Astrocyte of the cerebellum (primary cell): ENCODE results near the gene CCR8.
"Not testable (repeated sequence)": the region's sequence is repeated elsewhere in the genome, so short reads cannot be mapped to it uniquely, and the experiment has no call there.

Source experiments
- DNase-seq: peaks from one replicate; pipeline ENCODE4 v3.0.0-alpha.2; 2011; ENCODE audit warnings: low read depth
- H3K4me3 ChIP-seq: 2 replicates; pipeline ENCODE4 v1.5.1; 2011; ENCODE audit warnings: mild to moderate bottlenecking, low read depth, low read length, moderate library complexity
- in situ Hi-C: cut with HindIII; loops from 2 replicates; pipeline ENCODE4 v1.10.0; 2017; ENCODE audit warnings: low sequenced_read_pairs
- TF ChIP-seq, protein P1 (sequence below): IDR thresholded peaks from 2 replicates; pipeline ENCODE4 v1.5.1; 2012; ENCODE audit warnings: low read length, low read depth, moderate library complexity, mild to moderate bottlenecking; ENCODE audit errors: missing control alignments

CCR8 gene

DNA sequence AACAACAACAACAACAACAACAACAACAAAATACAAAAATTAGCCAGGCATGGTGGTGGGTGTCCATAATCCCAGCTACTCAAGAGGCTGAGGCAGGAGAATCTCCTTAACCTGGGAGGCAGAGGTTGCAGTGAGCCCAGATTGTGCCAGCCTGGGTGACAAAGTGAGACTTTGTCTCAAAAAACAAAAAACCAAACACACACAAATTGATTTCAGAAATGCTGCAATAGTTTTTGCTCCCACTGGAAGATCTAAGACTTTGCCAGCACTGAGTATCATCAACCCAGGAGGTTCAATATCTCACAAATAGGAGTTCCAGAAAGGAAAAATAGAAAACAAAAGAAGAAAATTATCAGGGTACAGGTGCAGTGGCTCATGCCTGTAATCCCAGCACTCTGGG, 16.2 kb upstream of the CCR8 start:
- TF ChIP-seq, protein P1, sequence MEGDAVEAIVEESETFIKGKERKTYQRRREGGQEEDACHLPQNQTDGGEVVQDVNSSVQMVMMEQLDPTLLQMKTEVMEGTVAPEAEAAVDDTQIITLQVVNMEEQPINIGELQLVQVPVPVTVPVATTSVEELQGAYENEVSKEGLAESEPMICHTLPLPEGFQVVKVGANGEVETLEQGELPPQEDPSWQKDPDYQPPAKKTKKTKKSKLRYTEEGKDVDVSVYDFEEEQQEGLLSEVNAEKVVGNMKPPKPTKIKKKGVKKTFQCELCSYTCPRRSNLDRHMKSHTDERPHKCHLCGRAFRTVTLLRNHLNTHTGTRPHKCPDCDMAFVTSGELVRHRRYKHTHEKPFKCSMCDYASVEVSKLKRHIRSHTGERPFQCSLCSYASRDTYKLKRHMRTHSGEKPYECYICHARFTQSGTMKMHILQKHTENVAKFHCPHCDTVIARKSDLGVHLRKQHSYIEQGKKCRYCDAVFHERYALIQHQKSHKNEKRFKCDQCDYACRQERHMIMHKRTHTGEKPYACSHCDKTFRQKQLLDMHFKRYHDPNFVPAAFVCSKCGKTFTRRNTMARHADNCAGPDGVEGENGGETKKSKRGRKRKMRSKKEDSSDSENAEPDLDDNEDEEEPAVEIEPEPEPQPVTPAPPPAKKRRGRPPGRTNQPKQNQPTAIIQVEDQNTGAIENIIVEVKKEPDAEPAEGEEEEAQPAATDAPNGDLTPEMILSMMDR, result no peak
- in situ Hi-C loops, result no loop called here
- DNase-seq, result no peak
- H3K4me3 ChIP-seq, result no peak overlapping the region

DNA sequence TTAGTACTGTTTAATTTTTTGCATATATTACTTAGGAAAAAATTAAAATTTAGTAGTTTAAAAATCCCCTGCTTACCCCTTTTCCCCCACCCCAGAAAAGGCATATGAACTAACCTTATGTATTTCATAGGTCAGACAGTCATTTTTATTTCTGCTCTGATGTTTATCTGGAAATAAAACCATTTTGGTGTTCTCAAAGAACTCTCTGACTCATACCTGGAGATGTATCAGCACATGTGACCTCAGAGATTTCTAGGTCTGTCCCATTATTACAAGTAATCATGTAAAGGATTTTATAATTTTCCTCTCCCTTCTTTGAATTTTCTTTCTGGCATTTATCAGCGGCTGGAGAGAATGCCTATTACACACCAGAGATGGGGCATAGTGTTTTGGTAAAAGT, 14.1 kb upstream of the CCR8 start:
- H3K4me3 ChIP-seq, result no peak overlapping the region
- DNase-seq, result no peak
- TF ChIP-seq, protein P1, result no peak
- in situ Hi-C loops, result no loop called here

DNA sequence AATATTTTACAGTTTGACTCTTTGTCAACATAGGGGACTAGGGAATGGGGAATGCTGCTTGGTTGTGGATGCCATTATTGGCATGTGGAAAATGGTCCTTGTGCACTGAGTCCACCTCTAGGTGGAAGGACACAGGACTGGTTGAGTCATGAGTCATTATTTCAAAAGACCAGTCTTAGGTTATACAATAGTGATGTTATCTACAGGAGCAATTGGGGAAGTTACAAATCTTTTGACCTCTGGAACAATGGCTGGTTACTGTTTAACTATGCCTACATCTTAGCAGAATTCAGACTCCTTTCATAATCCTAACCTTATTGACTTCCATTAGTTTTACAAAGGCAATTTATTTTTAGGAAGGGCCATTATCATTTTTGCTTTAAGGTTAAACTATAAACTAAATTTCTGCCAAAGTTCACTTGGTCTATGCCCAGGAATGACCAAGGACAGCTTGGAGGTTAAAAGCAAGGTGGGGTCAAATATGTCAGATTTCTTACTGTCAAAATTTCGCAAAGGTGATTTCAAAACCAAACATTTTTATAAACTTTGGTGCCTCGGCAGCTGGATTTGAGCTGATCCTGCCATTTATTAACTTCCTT, 11.8 kb upstream of the CCR8 start:
- TF ChIP-seq, protein P1, result no peak
- in situ Hi-C loops, result no loop called here
- DNase-seq, result no peak
- H3K4me3 ChIP-seq, result no peak overlapping the region

DNA sequence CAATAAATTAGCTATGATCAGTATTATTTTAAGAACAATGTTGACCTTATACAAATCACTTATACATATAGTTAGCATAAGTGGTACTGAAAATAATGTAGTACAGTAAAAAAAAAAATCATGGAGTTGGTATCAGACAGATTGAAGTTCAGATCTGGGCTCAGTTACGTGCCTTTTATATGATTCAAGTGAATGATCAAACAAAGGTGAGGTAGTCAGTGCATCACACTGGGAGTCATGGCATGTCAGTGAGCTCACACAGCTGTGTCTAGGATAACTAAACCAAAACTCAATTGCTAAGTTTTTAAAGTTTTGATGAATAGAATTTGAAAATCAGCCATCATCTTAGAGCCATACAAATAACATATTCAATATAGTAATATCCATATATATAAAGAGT, 11.2 kb upstream of the CCR8 start:
- DNase-seq, result no peak
- TF ChIP-seq, protein P1, result no peak
- in situ Hi-C loops, result no loop called here
- no peak overlapping the region for H3K4me3 ChIP-seq

DNA sequence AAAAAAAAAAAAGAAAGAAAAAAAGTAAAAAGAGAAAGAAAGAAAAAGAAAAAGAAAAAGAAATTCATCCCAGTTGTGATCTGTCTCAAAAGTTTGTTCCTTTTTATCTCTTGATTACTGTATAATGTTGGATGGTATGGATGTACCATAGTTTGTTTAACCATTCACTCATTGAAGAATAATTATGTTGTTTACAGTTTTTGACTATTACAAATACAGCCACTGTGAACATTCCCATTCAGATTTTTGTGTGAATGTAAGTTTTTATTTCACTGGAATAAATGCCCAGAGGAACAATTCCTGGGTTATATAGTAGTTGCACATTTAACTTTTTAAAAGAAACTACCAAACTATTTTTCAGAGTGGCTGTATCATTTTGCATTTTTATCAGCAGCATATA, 10.3 kb upstream of the CCR8 start:
- DNase-seq, result no peak
- in situ Hi-C loops, result no loop called here
- no peak overlapping the region for H3K4me3 ChIP-seq
- TF ChIP-seq, protein P1, result no peak

DNA sequence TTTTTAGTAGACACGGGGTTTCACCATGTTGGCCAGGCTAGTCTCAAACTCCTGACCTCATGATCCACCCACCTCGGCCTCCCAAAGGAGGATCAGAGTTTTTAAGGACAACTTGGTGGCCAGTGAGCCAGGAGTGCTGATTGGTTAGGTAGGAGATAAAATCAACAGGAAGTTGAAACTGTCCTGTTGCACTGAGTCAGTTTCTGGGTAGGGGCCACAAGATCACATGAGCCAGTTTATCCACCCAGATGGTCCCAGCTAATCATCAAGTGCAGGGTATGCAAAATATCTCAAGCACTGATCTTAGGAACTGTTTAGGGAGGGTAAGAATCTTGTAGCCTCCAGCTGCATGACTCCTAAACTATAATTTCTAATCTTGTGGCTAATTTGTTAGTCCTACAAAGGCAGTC, 7.9 kb upstream of the CCR8 start:
- in situ Hi-C loops, DNase-seq, H3K4me3 ChIP-seq: not testable (repeated sequence)

DNA sequence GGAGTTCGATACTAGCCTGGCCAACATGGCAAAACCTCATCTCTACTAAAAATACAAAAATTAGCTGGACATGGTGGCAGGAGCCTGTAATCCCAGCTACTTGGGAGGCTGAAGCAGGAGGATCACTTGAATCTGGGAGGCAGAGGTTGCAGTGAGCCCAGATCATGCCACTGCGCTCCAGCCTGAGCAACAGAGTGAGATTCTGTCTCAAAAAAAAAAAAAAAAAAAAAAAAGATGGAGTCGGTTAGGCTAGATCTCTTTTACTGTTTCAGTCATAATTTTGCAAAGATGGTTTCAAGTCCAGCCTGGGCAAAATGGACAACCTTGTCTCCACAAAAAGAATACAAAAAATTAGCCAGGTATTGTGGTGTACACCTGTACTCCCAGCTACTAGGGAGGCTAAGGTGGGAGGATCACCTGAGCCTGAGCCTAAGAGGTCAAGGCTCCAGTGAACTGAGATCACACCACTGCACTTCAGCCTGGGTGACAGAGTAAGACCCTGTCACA, 7.2 kb upstream of the CCR8 start:
- DNase-seq, in situ Hi-C loops, H3K4me3 ChIP-seq: not testable (repeated sequence)

DNA sequence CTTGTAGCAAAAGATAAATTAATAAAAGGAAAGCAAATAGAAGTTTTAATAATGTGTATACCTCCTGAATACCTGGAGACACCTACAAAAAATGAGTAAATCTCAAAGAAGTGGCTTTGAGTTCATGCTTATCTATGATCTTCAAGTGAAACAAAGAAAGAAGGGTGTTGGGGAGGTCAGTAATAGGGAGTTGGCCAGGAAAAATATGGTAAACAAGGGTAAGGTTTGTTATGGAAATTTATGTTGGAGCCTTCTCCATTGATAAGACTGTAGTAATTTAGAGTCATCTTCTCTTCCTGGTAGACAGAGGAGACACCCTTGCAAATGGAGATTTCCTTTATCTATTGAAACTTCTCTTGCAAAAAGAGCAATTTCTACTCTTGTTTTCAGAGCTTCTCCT, 6.6 kb upstream of the CCR8 start:
- TF ChIP-seq, protein P1, result no peak
- no peak for DNase-seq
- in situ Hi-C loops, result no loop called here
- no peak overlapping the region for H3K4me3 ChIP-seq
